Measurements from ENCODE around the gene ITM2B.

GRCh38 chr13:48295271-48295670, 62.3 kb downstream of the ITM2B start:
- TF ChIP-seq, protein P1, sequence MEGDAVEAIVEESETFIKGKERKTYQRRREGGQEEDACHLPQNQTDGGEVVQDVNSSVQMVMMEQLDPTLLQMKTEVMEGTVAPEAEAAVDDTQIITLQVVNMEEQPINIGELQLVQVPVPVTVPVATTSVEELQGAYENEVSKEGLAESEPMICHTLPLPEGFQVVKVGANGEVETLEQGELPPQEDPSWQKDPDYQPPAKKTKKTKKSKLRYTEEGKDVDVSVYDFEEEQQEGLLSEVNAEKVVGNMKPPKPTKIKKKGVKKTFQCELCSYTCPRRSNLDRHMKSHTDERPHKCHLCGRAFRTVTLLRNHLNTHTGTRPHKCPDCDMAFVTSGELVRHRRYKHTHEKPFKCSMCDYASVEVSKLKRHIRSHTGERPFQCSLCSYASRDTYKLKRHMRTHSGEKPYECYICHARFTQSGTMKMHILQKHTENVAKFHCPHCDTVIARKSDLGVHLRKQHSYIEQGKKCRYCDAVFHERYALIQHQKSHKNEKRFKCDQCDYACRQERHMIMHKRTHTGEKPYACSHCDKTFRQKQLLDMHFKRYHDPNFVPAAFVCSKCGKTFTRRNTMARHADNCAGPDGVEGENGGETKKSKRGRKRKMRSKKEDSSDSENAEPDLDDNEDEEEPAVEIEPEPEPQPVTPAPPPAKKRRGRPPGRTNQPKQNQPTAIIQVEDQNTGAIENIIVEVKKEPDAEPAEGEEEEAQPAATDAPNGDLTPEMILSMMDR (conservative IDR thresholded peaks at IDR 0.05; ENCODE audit: low read depth in 2 of 2): no peak
- no peak for TF ChIP-seq POLR2AphosphoS5 (IDR thresholded peaks at IDR 0.05; ENCODE audit: low read depth)
- no peak for TF ChIP-seq EZH2 (IDR thresholded peaks at IDR 0.05; ENCODE audit: low read depth, unreplicated experiment)
- TF ChIP-seq REST (IDR thresholded peaks at IDR 0.05; ENCODE audit: unreplicated experiment): no peak
- no peak for TF ChIP-seq CREB1 (CRISPR knock-in tag; IDR thresholded peaks at IDR 0.05; ENCODE audit: low read depth)

Data from GM23338 (cell line).